Activated CD4-positive, alpha-beta T cell treated with anti-CD3 and anti-CD28 coated beads, Interleukin-2, amount 10 ng/mL, durations not matched to agents 24 days and 14 days (primary cell): ENCODE results near the gene CDK18. TPM values are rescaled to one million over a fixed set of nuclear protein-coding genes. Genes with fewer than 3 reads are reported as not detected.

Source experiments
- DNase-seq: peaks from one replicate; pipeline ENCODE4 v3.0.0; 2022
- H3K27ac Mint-ChIP-seq: one replicate; pipeline ENCODE4 v1.8.0; 2022; ENCODE audit warnings: mild to moderate bottlenecking, mixed read lengths
- H3K27me3 Mint-ChIP-seq: one replicate; pipeline ENCODE4 v1.8.0; 2022; ENCODE audit warnings: mixed read lengths
- H3K36me3 Mint-ChIP-seq: one replicate; pipeline ENCODE4 v1.8.0; 2022; ENCODE audit warnings: low read depth, mild to moderate bottlenecking, mixed read lengths
- H3K4me1 Mint-ChIP-seq: one replicate; pipeline ENCODE4 v1.8.0; 2021; ENCODE audit warnings: mixed read lengths
- H3K4me3 Mint-ChIP-seq: one replicate; pipeline ENCODE4 v1.8.0; 2022; ENCODE audit warnings: mild to moderate bottlenecking, moderate library complexity, mixed read lengths
- H3K9me3 Mint-ChIP-seq: one replicate; pipeline ENCODE4 v1.8.0; 2021; ENCODE audit warnings: mixed read lengths
- intact Hi-C: fragments of 100-400 bp; cut with micrococcal nuclease; formaldehyde crosslinking; loops from one replicate; pipeline ENCODE4 v1.15.1; 2023
- total RNA-seq: library from RNA; stranded (reverse); gene quantifications from 2 replicates; pipeline ENCODE4 v1.2.3, GENCODE V29; 2022

The CDK18 gene
- total RNA-seq: 0.23 and 1.2 TPM in 2 replicates

GRCh38 chr1:205504311-205505075 lies at the start of gene CDK18:
Gene CDK18 (plus strand): TSS chr1:205504669. CDS start chr1:205523168, 18,499 bp downstream.
- Mint-ChIP-seq H3K4me1 (peaks cover 7% of the 10 kb centered on the region), H3K27ac (peak within 1 kb of the TSS; percentile 60), H3K36me3 (no peaks in the 10 kb centered on the region), H3K9me3 (no peaks in the 10 kb centered on the region), H3K4me3 (peak within 1 kb of the TSS; percentile 76), H3K27me3 (peaks cover 31% of the 10 kb centered on the region)
- intact Hi-C loops: no loop called here
- DNase-seq: peak; percentile 78

GRCh38 chr1:205454903-205455335 lies 49.5 kb upstream of the CDK18 start:
- Mint-ChIP-seq H3K4me3 (no peak overlapping the region), H3K27ac (no peak overlapping the region), H3K9me3 (peaks cover 3% of the 10 kb centered on the region), H3K4me1 (peaks cover 6% of the 10 kb centered on the region), H3K36me3 (no peaks in the 10 kb centered on the region), H3K27me3 (peaks cover 71% of the 10 kb centered on the region)
- no peak for DNase-seq
- intact Hi-C loops: no loop called here

DNA sequence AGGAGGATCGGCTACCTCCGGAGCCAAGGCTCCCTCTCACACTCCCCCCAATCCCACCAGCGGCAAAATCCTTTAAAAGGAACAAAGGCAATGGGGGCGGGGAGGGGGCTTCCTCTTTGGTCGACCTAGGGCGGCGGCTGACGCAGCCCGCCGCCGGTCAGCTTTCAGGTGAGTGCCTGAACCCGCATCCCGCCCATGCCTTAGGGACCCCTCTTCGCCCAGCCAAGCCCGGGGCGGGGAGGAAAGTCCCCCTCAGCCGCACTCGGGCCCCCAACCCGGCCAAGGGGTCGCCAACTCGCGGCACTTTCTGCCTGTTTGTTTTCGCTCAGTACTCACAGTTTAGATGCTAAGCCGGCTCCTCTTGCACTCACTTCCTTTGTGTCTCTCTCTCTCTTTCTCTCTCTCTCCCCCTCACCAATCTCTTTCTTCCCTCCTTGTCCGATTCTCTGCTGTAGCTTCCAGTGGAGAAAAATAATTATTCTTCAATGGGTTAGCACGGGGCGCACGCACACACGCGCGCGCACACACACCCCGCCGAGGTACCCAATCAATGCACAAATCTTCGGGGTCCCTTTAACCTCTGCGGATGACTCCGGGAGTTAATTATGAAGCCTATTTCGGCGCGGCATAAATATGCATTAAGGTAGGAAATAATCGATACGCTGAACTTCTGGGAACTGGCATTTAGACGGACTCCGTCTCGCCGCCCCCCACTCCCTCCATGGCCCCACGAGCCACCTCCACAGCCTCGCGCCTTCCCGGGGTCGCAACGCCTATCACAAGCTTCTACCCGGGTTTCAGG lies 48.7 kb upstream of the CDK18 start, which contains the start of gene BLACAT1:
BLACAT1 (minus strand) TSS at position 465 of the 802 bp plus-strand sequence.
- intact Hi-C loops: no loop called here
- DNase-seq: no peak
- Mint-ChIP-seq H3K27me3 (peaks cover 75% of the 10 kb centered on the region), H3K4me1 (peaks cover 6% of the 10 kb centered on the region), H3K36me3 (no peaks in the 10 kb centered on the region), H3K27ac (no peak within 1 kb of the TSS), H3K4me3 (peak within 1 kb of the TSS; percentile 62), H3K9me3 (peaks cover 3% of the 10 kb centered on the region)

- Mint-ChIP-seq H3K9me3 (peaks cover 3% of the 10 kb centered on the region), H3K36me3 (no peaks in the 10 kb centered on the region), H3K4me1 (peaks cover 6% of the 10 kb centered on the region), H3K27me3 (peaks cover 75% of the 10 kb centered on the region), H3K4me3 (peak overlapping the region; percentile 62), H3K27ac (no peak overlapping the region)
- peak; percentile 61 for DNase-seq
- intact Hi-C loops: no loop called here
Measured at GRCh38 chr1:205456383-205456867, 48.0 kb upstream of the CDK18 start.

DNA sequence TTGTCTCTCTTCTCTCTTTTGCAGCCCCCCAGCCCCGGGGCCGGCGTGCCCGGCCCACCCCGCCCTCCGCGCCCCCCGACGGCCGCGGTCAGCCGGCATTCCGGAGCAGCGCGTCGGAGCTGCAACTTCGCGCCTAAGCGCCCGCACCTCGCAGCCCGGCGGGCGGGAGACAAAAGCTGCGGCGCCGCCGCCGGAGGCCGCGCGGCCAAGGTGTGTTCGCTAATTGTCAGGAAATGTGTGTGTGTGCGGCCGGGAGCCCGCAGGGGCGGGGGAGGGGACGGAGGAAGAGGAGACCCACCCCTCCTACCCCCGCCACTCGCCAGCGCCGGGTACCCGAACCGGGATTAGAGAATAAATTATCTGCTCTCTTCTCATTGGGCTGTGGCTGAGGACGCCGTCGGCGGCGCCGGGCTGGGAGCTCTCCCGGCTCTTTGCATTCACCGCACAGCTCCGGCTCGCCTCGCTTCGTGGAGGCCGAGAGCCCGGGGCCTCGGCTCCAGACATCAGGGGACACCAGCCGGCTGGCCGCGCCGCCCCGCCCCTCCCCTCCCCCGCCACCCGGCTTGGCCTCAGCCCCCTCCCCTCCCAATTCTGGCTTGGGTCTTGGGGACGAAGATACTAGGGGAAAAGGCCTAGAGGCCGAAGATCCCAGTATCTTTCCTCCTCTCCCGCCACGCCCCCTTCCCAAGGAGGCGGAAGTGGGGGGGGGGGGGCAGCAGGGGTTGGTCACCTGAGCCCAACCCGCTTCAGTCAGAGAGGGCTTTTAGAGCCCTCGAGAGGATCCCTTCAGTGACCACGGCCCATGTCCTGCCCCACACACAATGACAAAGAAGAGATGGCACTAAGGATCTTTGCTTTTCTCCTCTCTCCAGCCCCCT lies 47.4 kb upstream of the CDK18 start:
- peaks cover 72% of the 10 kb centered on the region for H3K27me3 Mint-ChIP-seq
- H3K9me3 Mint-ChIP-seq: peaks cover 3% of the 10 kb centered on the region
- peak; percentile 61 for DNase-seq
- no peak overlapping the region for H3K27ac Mint-ChIP-seq
- H3K4me1 Mint-ChIP-seq: peaks cover 6% of the 10 kb centered on the region
- H3K4me3 Mint-ChIP-seq: peak overlapping the region; percentile 25
- H3K36me3 Mint-ChIP-seq: no peaks in the 10 kb centered on the region
- intact Hi-C loops: no loop called here

DNA sequence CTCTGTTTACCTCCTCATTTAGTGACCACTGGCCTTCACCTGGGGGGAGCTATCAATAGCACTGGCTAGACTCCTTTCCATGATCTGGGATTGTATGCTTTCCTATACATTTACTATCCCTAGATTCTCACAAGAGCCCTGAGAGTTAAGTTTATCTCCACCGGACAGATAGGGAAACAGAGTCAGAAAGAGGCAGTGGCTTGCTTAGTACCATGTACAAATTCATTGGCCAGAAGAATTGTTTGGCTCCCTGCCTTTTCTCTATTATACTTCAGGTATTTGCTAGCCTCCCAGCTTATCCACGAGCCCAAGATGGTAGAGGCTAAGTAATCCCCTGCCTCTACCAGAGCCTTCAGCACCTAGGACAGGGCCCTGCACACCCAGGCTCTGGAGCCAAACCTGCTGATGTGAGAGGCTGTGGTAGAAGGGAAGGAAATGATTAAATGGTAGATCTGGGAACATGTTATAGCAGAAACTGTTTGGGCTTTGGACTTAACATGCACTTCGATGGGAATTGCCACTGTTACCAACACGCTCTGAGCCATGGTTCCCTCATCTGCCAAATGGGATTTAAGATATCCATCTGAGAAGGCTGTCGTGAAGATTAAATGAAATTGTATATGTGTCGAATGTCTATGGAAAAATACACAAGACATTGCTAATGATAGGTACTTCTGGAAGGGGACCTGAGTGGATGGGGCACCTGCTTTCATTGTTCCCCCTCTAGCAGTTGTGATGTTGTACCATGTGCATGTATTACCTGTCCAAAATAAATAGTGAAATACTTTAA lies 45.5 kb upstream of the CDK18 start:
- H3K27ac Mint-ChIP-seq: no peak overlapping the region
- peaks cover 53% of the 10 kb centered on the region for H3K27me3 Mint-ChIP-seq
- peaks cover 6% of the 10 kb centered on the region for H3K4me1 Mint-ChIP-seq
- H3K4me3 Mint-ChIP-seq: no peak overlapping the region
- intact Hi-C loops: no loop called here
- peak; percentile 83 for DNase-seq
- H3K9me3 Mint-ChIP-seq: peaks cover 3% of the 10 kb centered on the region
- no peaks in the 10 kb centered on the region for H3K36me3 Mint-ChIP-seq

- Mint-ChIP-seq H3K9me3 (no peaks in the 10 kb centered on the region), H3K4me3 (no peak overlapping the region), H3K27ac (no peak overlapping the region), H3K27me3 (peaks cover 30% of the 10 kb centered on the region), H3K4me1 (no peaks in the 10 kb centered on the region), H3K36me3 (no peaks in the 10 kb centered on the region)
- no peak for DNase-seq
- intact Hi-C loops: no loop called here
Measured at GRCh38 chr1:205465392-205465791, 39.1 kb upstream of the CDK18 start.

GRCh38 chr1:205466595-205467220 lies 37.8 kb upstream of the CDK18 start:
- DNase-seq: no peak
- H3K9me3 Mint-ChIP-seq: no peaks in the 10 kb centered on the region
- H3K4me1 Mint-ChIP-seq: no peaks in the 10 kb centered on the region
- H3K36me3 Mint-ChIP-seq: no peaks in the 10 kb centered on the region
- H3K4me3 Mint-ChIP-seq: no peak overlapping the region
- intact Hi-C loops: no loop called here
- H3K27me3 Mint-ChIP-seq: peaks cover 25% of the 10 kb centered on the region
- H3K27ac Mint-ChIP-seq: no peak overlapping the region

DNA sequence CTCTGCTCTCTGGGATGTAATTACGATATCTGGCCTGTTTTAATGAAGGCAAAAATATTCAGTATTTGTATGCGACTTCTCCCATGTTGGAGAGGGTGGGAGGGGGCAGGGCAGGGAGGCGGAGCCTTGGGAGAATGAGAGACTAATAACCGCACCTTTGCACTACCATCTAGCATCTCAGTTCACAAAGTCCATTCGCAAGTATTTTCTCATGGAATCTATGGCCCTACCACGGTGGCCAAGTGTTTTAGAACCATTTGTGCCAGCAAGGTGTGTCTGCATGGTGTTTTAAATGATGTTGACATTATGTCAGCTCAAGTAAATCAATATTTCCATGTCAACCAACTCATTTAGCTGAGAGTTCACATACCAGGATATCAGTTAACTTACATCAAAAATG lies 34.3 kb upstream of the CDK18 start:
- H3K36me3 Mint-ChIP-seq: peaks cover 4% of the 10 kb centered on the region
- H3K4me1 Mint-ChIP-seq: no peaks in the 10 kb centered on the region
- H3K9me3 Mint-ChIP-seq: peaks cover 7% of the 10 kb centered on the region
- no peak for DNase-seq
- peaks cover 42% of the 10 kb centered on the region for H3K27me3 Mint-ChIP-seq
- no peak overlapping the region for H3K4me3 Mint-ChIP-seq
- intact Hi-C loops: no loop called here
- no peak overlapping the region for H3K27ac Mint-ChIP-seq

DNA sequence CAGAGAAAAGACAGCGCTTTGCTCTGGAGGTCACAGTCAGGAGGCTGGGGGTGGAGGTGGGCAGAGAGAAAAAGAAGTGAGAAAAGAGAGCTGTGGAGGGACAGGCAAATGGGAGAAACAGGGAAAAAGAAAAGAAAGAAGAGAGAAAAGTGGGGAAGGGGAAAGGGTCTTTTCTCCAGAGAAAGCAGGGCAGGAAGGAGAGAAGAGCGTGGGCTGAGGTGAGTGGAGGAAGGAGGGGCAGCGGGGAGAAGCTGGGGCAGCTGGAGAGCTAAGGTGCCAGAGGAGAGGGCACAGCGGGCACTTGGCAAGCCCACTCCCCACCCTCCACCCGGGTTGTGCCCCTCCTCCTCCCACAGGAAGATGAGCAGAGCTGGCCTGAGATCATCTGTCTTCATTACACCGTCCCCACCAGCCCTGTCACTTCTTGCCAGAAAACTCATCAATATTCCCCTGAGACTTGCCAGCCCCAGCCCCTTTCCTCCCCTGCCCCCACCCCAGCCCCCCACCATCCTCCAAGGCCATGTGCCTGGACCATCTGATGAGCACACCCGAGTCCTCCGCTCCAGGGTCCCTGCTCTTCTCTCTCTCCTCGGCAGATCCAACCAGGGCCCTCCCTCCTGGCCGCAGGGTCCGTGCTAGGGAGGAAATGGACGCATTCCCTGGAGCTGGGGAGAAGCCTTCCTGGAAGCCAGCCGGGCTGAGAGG lies 31.6 kb upstream of the CDK18 start:
- Mint-ChIP-seq H3K4me3 (no peak overlapping the region), H3K27ac (peak overlapping the region; percentile 37), H3K9me3 (peaks cover 11% of the 10 kb centered on the region), H3K4me1 (no peaks in the 10 kb centered on the region), H3K36me3 (peaks cover 4% of the 10 kb centered on the region), H3K27me3 (peaks cover 27% of the 10 kb centered on the region)
- DNase-seq: no peak
- intact Hi-C loops: no loop called here

GRCh38 chr1:205473475-205473874 lies 31.0 kb upstream of the CDK18 start:
- Mint-ChIP-seq H3K27ac (no peak overlapping the region), H3K9me3 (peaks cover 11% of the 10 kb centered on the region), H3K27me3 (peaks cover 23% of the 10 kb centered on the region), H3K4me3 (no peak overlapping the region), H3K4me1 (no peaks in the 10 kb centered on the region), H3K36me3 (peaks cover 4% of the 10 kb centered on the region)
- intact Hi-C loops: no loop called here
- DNase-seq: no peak

GRCh38 chr1:205473966-205474365 lies 30.5 kb upstream of the CDK18 start:
- H3K9me3 Mint-ChIP-seq: peaks cover 11% of the 10 kb centered on the region
- no peak overlapping the region for H3K4me3 Mint-ChIP-seq
- intact Hi-C loops: no loop called here
- no peaks in the 10 kb centered on the region for H3K4me1 Mint-ChIP-seq
- H3K27me3 Mint-ChIP-seq: peaks cover 22% of the 10 kb centered on the region
- H3K27ac Mint-ChIP-seq: no peak overlapping the region
- H3K36me3 Mint-ChIP-seq: peaks cover 4% of the 10 kb centered on the region
- DNase-seq: no peak
